IPS-NIHi7 (cell line): ENCODE data around the gene PAQR9.

Experiments
- DNase-seq: peaks from one replicate; pipeline ENCODE4 v3.0.0; 2012; ENCODE audit warnings: mixed read lengths; ENCODE audit errors: extremely low spot score

Gene PAQR9

DNA sequence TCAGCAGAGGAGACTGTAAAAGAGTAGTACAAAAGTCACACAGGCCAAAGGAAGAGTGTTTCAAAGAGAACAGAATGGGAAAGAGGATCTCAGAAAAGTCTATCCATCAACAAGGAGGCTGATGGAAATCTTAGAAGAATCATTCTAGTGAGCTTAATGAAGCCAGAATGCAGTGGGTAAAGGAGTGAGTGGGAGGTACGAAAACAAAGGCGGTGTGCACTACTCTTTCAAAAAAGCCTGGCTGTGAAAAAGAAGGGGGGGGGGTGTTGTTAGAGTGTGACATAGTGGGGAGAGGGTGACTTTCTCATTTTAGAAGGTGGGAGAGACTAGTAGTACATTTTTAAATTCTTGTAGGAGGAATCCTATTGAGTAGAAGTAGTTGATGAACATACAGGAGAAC is 11.7 kb downstream of the PAQR9 start:
- no peak for DNase-seq

DNA sequence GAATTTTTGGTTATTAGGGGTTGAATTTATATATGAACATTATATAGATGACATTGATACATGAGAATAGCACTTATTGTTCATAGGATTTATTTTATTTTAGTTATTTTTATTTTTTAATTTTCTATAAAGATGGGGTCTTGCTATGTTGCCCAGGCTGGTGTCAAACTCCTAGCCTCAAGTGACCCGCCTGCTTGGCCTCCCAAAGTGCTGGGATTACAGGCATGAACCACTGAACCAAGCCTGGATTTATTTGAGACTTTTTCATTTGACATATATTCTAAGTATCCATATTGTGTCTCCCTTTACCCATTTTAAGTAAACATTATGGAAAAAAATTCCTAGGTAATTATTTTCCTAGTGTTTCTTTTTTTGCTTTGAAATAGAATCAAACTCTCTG is 12.5 kb downstream of the PAQR9 start:
- no peak for DNase-seq

DNA sequence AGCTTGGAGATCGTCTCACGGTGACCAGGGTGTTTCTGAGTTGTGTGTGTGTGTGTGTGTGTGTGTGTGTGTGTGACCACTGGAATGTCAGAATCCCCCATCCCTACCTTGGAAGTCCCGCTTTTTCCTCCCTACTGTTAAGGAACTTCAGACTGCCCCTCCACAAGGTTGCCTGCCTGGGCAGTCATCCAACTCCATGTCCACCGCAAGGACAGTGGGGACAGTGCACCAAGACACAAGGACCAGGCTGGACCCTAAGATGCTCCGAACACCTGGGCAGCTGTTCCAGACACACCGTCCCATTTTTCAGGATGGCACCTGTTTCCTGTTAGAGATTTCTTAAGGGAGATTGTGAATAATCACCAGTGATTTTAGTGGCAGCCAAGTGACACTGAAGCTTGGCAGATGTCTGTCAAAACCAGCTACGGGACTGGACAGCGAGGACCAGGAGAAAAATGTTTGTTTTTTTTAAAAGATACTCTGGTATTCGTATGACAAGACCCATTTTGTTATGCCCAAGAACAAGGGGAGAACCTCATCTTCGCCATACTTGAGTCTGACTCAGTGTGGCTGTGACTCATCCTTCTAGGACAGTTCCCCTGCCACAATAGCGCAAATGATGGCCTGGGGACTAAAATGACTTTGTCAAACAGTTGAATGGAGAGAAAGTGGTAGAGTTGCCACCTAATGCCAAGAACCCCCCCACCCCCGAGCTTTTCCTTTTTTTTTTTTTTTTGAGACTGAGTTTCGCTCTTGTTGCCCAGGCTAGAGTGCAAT is 15.5 kb downstream of the PAQR9 start:
- no peak for DNase-seq

DNA sequence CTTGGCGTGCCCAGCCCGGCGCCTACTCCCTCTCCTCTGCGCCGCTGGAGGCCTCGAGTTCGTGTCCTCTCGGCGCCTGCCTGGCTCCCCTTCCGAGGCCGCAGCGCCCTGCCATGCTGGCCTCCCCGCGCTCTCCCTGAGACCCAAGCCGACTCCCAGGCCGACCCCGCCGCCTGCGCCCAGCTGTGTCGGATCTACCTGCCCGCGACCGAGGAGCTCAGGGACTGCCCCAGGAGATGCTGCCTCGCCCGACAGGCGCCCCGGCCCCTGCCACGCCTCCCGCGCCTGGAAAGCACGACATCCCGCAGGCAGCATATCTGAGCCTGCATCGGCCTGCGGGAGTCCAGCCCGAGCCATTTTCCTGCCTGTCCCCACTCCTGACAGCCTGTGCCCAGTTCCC is 16.1 kb downstream of the PAQR9 start:
- peak; percentile 42 for DNase-seq

DNA sequence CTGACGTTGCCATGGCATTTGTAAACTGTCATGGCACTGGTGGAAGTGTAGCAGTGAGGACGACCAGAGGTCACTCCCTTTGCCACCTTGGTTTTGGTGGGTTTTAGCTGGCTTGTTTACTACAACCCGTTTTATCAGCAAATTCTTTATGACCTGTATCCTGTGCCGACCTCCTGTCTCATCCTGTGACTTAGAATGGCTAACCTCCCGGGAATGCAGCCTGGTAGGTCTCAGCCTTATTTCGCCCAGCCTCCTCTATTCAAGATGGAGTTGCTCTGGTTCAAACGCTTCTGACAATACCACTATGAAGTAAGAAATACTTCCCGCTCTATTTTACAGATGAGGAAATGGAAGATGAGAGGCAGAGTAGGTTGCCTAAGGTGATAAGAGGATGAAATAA is 16.6 kb downstream of the PAQR9 start:
- no peak for DNase-seq

DNA sequence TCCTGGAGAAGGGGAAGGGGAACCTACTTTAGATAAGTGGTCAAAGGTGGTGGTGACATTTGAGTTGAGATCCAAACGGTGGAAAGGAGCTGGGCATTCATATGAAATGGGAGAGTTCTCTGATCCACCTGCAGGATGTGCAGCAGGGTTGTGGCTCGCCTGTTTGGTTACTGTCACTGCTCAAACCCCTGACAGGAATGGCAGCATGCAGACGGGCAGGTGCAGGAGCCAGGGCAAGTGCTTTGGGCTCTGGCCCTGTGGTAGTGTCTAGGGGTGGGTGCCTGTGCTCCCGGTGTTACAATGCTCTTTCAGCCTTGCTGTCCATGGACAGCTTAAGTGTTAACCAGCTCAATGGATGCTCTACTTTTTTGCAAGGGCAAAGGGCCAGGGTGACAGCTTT is 18.5 kb downstream of the PAQR9 start:
- DNase-seq: no peak

DNA sequence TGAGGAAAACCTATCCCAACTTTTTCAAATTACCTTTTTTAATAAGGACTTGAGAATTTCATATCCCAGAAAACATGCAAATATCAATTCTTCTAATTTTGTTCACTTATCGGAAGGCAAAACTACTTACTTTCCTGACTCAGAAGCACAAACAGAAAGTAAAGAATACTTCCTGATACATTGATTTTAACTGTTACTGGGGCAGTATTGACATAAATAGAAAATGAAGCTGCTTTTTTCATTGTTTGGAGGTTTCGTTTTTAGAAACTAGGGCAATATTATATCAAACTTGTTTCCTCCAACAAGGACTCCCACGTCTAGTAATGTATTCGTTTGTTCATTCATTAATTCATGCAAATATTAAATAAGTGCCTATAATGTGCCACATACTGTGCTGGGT is 19.1 kb downstream of the PAQR9 start:
- DNase-seq: no peak

DNA sequence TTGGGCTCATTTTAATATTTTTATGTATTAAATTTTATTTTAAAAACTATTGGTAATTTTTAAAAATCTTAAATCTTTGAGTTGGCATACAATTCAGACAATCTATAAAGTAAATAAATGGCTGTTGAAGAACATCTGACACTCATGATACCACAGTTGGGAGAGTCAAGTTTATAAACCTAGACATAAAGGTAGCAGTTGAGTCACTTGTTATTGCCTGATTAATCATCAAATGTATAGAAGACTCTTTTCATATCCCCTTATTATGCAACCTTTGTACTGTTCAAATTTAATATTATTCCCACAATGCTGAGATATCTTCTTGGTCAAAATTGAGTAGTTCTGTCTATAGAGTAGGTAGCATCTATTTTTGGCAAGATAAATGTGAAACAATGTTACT is 19.6 kb downstream of the PAQR9 start:
- DNase-seq: no peak

DNA sequence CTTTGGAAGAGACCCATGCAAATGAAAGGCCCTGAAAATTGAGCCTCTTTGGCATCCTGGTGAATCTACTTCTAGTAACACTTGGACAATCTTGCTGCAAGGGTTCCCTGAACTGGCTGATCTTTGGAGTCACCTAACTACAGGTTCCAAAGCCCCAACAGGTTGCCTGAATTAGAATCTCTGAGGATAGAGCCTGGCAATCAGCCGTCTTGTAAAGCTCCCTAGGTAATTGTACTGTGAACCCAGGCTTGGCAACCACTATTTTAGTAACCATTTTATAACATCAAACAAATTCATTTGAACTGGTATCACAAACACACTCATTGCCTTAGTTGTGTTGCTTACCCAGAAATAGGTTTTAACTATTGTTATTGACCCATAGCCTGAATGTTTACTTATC is 20.1 kb downstream of the PAQR9 start:
- no peak for DNase-seq

DNA sequence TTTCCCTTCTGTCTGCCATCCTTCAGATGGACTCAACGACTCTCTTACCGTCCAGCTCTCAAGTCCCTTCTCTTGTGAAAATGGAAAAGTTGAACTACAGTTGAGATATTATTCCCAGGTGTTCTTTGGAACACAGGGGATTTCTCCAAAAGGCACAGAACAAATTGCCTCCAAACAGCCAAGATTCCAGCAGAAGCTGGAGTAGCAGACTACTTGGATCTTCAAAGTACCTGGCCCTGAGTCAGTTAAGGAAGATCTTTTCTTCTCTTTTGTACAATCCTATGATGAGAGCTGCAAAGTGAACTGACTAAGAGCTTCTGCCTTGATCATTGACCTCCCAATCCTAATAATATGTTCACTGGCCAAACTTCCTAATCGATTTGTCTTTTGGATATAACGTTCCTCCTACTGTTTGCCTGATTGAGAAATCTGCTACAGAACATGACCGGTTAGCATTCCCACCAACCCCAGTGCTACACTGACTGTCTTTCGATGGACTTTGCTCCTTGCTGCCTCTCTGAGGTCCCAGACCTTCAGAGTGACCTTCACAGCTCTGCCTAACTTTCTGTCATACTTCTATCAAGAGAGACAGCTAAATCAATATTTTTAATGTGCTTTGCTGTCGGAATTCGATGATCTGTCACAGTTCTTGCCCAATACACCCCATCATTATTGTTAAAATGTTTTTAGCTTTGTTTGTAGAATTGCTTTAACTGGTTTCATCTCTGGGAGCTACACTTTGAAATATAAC is 21.9 kb downstream of the PAQR9 start:
- no peak for DNase-seq

DNA sequence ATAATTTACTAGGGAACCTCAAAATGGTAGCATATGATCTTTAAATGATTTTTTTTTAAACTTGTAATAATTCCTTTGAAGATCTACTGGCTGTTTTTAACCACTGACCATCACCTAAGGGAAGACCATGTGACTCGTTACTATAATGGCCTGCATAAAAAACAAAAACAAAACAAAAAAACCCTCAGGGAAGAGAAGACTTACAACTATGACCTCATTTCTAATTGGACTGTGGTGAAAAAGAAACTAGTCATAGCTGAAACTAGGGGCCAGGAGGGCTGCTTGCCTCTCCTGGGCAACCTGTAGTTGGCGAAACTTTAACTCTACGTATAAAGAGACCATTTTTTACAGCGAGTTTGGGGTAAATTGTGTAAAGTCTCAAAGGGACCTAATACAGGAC is 23.0 kb downstream of the PAQR9 start:
- no peak for DNase-seq

DNA sequence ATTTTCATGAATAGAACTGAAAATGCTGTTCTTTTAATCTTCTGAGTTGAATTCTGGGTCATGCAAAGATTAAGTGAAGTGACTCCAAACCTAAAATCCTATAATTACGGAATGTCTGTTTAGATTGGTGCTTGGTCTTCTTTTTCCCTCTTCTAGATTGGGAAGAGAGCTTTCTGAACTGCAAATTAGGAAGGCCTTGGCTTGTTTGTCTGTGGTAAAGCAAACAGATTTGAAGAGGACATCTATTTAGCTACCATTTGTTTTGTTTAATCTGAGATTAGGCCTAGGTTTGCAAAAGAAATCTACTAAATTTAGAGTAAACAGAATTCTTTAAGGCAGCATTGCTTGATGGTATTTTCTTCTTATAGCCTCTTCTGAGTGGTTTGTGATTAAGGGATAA is 23.5 kb downstream of the PAQR9 start:
- no peak for DNase-seq

DNA sequence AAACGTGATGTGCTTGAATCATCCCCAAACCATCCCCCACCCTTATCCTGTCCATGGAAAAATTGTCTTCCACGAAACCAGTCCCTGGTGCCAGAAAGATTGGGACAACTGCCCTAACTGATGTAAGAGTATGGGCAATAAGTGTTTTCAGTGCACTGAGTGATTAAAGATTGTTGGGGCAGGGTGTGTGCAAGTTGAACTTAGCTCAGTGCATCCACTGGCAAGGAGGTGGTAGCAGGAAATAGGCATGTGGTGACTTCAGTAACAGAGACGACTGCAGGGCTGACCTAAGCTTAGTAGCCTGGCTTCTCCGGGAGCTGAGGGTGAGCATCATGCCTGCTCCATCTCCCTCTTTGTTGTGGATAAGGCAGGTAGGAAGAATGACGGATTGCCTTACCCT is 27.5 kb downstream of the PAQR9 start:
- DNase-seq: no peak

DNA sequence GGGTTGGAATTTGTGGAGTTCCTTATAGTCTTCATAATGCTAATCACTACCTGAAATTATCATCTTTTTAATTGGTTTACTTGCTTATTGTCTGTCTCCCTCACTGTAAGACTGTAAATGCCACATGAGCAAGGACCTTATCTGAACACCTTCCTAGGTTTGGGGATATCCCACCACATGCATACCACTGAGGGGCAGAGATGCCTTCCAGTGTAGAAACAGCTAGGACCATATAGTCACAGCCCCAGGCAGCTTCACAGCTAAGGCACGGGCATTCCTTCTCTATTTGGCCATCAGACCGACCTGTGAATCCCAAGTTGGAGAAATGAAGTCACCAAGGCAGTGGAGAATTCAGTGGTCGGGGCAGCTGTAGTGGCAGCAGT is 28.6 kb downstream of the PAQR9 start:
- no peak for DNase-seq

DNA sequence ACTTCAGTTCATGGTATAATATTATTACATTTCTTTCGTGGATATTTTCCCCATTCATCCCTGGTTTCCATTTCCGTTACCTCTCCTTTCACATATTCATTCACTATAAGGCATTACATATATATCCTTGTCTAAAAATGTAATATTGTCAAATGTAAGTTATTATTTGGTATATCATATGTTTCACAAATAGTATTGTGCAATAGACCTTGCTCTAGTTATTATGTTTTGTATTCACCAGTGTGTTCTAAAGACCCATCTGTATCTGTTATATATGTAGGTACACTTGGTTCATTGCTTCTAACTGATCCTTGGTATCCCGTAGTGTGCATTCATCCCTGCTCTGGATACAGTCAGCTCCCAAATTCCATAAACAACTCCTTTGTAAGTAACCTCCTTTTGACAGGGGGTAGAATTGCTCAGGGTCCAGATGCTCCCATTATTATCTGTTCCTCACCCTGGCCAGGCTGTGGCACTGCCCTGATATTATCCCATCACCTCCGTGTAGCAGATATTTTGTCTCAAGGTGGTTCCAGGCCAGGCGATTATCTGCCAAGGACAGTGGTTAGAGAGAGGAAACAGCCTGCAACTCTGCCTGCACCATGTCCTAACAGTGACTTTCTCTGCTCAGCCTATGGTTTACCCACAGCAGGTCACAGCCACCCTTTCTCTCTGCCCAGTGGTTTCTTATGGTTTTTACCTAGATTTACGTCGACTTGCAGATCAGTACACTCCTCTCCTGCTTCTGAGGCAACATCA is 29.2 kb downstream of the PAQR9 start:
- DNase-seq: no peak

DNA sequence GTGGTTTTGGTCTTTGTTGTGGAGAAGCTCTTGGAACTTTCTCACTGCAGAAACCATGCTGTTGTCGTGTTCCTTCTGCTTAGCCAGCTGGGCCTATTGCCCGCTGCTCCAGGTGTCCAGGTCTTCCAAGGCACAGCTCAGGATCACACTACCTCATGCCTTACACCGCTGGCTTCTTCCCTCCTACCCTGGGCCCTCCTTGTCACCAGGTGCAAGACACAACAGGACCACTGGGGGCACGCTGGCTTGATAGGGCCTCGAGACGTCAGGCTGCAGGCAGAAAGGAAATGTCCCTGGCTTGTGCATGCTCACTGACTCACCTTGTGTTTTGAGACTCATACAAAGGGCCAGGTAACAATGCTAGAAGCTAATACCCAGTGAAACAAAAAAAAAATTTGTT is 32.3 kb downstream of the PAQR9 start:
- peak; percentile 93 for DNase-seq

DNA sequence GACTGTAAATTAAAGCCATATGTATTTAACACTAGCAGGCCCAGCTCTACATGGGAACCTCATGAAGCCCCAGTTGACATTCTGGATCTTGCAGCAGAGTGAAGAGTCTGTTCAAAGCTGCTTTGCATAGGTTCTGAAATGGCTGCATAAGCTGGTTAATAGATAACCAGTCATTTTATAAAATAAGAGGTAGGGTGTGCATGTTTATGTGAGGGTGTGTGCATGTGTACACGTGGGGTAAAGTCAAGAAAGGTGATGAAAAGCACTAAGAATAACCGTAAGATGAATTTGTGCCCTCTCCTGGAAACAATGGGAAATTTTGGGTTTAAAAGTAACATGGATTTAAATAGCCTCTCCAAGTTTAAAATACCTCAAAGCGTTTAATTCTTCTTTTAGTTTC is 33.0 kb downstream of the PAQR9 start:
- no peak for DNase-seq

DNA sequence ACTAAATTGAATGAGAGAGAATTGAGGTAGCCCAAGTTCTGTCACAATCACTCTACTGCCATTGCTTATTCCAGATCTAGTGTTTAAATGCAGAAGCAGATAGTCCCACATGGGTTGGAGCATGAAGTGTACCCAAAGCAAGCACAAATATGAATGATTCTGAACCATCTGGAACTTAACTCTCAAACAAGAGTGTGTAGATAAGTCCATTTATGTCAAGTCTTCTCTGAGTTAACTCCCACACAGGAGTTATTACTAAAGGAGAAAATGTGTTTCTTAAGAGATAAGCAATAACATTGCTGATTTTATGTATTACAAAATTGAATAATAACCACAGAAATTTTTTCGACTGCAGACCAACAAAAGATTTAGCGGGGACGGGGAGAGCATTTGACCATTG is 33.6 kb downstream of the PAQR9 start:
- DNase-seq: no peak

DNA sequence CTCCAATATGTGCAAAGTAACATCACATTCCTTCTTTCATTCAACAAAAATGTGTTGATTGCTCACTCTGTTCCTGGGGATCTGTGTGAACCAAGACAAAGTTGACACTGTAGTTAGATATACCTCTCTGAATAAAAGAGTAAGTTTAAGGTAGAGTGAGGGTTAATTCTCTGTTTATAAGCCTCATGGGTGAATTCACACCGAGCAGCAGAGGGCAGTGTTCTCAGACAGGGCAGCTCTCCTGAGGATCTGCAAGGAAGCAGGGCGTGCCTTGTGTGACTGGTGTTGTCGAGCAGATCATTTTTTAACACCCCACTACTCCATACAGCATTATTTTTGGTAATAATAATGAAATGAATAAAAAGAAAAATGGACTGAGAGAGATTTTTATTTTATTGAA is 34.4 kb downstream of the PAQR9 start:
- peak; percentile 74 for DNase-seq

DNA sequence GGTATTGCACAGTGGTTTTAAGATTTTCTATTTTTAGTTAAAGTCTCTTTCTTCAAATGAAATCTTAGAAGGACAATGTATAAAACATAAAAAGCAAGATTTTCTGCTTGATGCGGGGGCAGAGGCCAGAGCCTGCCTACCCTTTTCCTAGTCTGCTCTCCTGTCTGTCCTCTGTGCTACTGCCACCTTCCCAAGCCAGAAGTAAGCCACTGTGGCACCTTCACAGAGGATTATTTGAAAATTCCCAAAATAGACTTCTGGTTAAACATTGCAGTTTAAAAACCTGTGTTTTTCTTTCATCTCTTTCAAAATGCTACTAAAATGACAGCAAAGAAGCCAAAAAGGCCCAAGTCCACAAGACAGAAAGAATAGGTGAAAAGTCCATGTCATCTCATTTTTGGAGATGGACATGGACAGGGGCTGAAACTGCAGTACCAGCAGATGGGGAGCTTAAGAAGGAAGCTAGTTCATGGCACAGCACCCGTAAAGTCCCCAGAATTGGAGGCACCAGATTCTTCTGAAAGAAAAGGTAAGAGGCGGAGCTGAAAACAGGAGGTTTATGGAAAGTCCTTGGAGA is 37.0 kb downstream of the PAQR9 start:
- no peak for DNase-seq

DNA sequence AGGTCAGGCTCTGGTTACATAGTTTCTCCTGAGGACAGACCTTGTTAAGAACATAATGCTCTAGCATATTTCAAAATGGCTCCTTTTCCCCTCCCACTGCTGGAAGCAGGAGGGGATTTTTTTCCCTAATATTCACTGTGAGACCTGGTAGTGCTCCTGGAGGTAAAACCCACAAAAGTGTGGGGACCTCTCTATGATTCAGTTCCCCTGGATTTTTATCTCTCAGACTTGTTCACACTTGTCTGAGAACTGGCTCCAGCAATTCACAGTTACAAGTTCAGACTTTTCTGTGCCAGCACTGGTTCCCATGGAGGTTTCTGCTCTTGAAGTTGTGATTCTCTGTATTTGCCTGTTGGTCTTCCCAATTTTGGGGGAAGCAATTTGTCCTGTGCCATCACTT is 38.3 kb downstream of the PAQR9 start:
- DNase-seq: no peak

DNA sequence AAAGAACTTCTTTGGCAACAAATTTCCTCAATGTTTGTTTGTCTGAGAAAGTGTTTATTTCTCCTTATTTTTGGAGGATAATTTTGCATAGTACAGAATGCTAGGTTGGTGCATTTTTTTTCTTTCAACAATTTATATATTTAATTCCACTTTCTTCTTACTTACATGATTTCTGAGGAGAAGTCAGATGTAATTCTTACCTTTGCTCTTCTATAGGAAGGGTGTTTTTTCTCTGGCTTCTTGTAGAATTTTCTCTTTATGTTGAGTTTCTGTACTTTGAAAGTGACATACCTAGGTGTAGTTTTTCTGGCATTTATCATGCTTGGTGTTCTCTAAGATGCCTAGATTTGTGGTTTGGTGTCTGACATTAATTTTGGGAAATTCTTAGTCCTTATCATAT is 39.8 kb downstream of the PAQR9 start:
- DNase-seq: no peak

DNA sequence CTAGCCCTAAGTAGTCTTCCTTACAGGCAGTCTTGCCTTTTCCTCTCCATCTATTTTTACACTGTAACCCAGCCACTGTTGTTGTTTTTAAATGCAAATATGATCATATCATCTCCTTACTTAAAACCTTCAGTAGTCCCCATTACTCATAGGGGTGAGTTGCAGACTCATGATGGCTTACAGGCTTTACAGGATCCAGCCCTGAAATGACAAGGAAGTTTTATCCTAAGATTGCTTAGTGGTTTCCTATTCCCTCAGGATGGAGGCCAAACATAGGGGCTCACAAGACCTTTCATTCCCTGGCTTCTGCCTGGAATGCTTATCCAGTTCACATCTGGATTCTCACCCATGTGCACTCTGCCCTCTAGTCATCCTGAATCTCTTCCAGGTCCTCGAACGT is 46.9 kb downstream of the PAQR9 start:
- DNase-seq: no peak
